Astrocyte of the cerebellum (primary cell): ENCODE measurements around the gene GET3.
A peak's percentile ranks its signal among the peaks of the same experiment; 100 is the strongest.

ENCODE experiments used
- DNase-seq: peaks from one replicate; pipeline ENCODE4 v3.0.0-alpha.2; 2011; ENCODE audit warnings: low read depth
- H3K4me3 ChIP-seq: 2 replicates; pipeline ENCODE4 v1.5.1; 2011; ENCODE audit warnings: mild to moderate bottlenecking, low read depth, low read length, moderate library complexity
- CTCF ChIP-seq: IDR thresholded peaks from 2 replicates; pipeline ENCODE4 v1.5.1; 2012; ENCODE audit warnings: low read length, low read depth, moderate library complexity, mild to moderate bottlenecking; ENCODE audit errors: missing control alignments
- in situ Hi-C: cut with HindIII; loops from 2 replicates; pipeline ENCODE4 v1.10.0; 2017; ENCODE audit warnings: low sequenced_read_pairs

GET3 gene

GRCh38 chr19:12733369-12734214 is 3.7 kb upstream of the GET3 start:
- peak overlapping the region; percentile 97 for H3K4me3 ChIP-seq
- DNase-seq: no peak
- in situ Hi-C loops: no loop called here
- peak; percentile 40 for TF ChIP-seq CTCF

GRCh38 chr19:12737835-12738351 is 596 bp downstream of the GET3 start:
- no peak for DNase-seq
- H3K4me3 ChIP-seq: peak overlapping the region; percentile 68
- no peak for TF ChIP-seq CTCF
- in situ Hi-C loops: no loop called here

- DNase-seq: peak; percentile 45
- H3K4me3 ChIP-seq: no peak overlapping the region
- no peak for TF ChIP-seq CTCF
- in situ Hi-C loops: no loop called here
Observed at GRCh38 chr19:12745166-12745897, 8.0 kb downstream of the GET3 start.

- no peak for DNase-seq
Observed at GRCh38 chr19:12748489-12748888, 11.2 kb downstream of the GET3 start.

GRCh38 chr19:12749938-12750521 is 12.7 kb downstream of the GET3 start:
- DNase-seq: no peak
- H3K4me3 ChIP-seq: no peak overlapping the region
- TF ChIP-seq CTCF: no peak
- in situ Hi-C loops: no loop called here

More at GRCh38 chr19:12748489-12748888, 11.2 kb downstream of the GET3 start:
- no peak for TF ChIP-seq CTCF
- H3K4me3 ChIP-seq: no peak overlapping the region
- in situ Hi-C loops: no loop called here

- in situ Hi-C loops: no loop called here
- H3K4me3 ChIP-seq: no peak overlapping the region
- no peak for TF ChIP-seq CTCF
- no peak for DNase-seq
Observed at GRCh38 chr19:12750851-12751250, 13.6 kb downstream of the GET3 start.
